Lower lobe of right lung (tissue), 2 donors: Measurements from ENCODE around the gene PLEKHA3. TPM values are rescaled to one million over a fixed set of nuclear protein-coding genes. Genes with fewer than 3 reads are reported as not detected.
"Not testable (repeated sequence)": the region's sequence is repeated elsewhere in the genome, so short reads cannot be mapped to it uniquely, and the experiment has no call there.

Experiments
- ATAC-seq, 2 donors: fragments of 200-7000 bp; cut with Tn5 transposase; one replicate each; pipeline ENCODE4 v1.9.1; 2020 to 2022; ENCODE audit warnings: mild to moderate bottlenecking in 2 of 2, moderate library complexity in 2 of 2
- DNase-seq: peaks from one replicate; pipeline ENCODE4 v3.0.0-alpha.2; 2020
- H3K27ac ChIP-seq: fragments of 200-600 bp; one replicate; pipeline ENCODE4 v1.8.0; 2022
- H3K27me3 ChIP-seq: fragments of 200-600 bp; one replicate; pipeline ENCODE4 v1.8.0; 2022; ENCODE audit warnings: low read depth
- H3K36me3 ChIP-seq: fragments of 200-600 bp; one replicate; pipeline ENCODE4 v1.8.0; 2022; ENCODE audit warnings: mild to moderate bottlenecking
- H3K4me1 ChIP-seq: fragments of 200-600 bp; one replicate; pipeline ENCODE4 v1.8.0; 2022
- H3K4me3 ChIP-seq: fragments of 200-600 bp; one replicate; pipeline ENCODE4 v1.8.0; 2022; ENCODE audit warnings: mild to moderate bottlenecking
- H3K9me3 ChIP-seq: fragments of 200-600 bp; one replicate; pipeline ENCODE4 v1.8.0; 2022
- CTCF ChIP-seq: fragments of 200-600 bp; IDR thresholded peaks from one replicate; pipeline ENCODE4 v1.8.0; 2022; ENCODE audit warnings: antibody characterized with exemption, mild to moderate bottlenecking
- intact Hi-C: fragments of 100-400 bp; cut with DNase I; formaldehyde crosslinking; loops from one replicate; pipeline ENCODE4 v1.11.0; 2022
- total RNA-seq: library from RNA; stranded (reverse); fragmentation: NEBNext Ultra II Directional; extraction: Animal tissue kit (Norgen Biotek cat#: 25700); gene quantifications from one replicate; pipeline ENCODE4 v1.2.1, GENCODE V29; 2021
- donor health status: DM: no; HTN: yes; CAD: no; lungs with severe emphysema.

The PLEKHA3 gene
- total RNA-seq, 1 donor from 2014 or later = 35.1 TPM

GRCh38 chr2:178457390-178457886 is 22.8 kb upstream of the PLEKHA3 start:
- no peak for DNase-seq
- intact Hi-C loops = no loop called here
- Histone ChIP-seq H3K4me3 (no peak overlapping the region), H3K36me3 (no peaks in the 10 kb centered on the region), H3K27ac (no peak overlapping the region), H3K27me3 (no peaks in the 10 kb centered on the region), H3K9me3 (no peaks in the 10 kb centered on the region), H3K4me1 (no peaks in the 10 kb centered on the region)
- ATAC-seq = no peak
- TF ChIP-seq CTCF = no peak

GRCh38 chr2:178469219-178469849 is 10.9 kb upstream of the PLEKHA3 start:
- Histone ChIP-seq H3K9me3 (no peaks in the 10 kb centered on the region), H3K27ac (no peak overlapping the region), H3K36me3 (peaks cover 7% of the 10 kb centered on the region), H3K27me3 (no peaks in the 10 kb centered on the region), H3K4me1 (no peaks in the 10 kb centered on the region), H3K4me3 (no peak overlapping the region)
- intact Hi-C loops = no loop called here
- no peak for ATAC-seq
- TF ChIP-seq CTCF = no peak
- DNase-seq = no peak

GRCh38 chr2:178471313-178471712 is 8.9 kb upstream of the PLEKHA3 start:
- H3K9me3 ChIP-seq, DNase-seq, ATAC-seq, H3K36me3 ChIP-seq, H3K4me1 ChIP-seq, H3K27ac ChIP-seq, intact Hi-C loops, H3K4me3 ChIP-seq, H3K27me3 ChIP-seq: not testable (repeated sequence)

- no peak for ATAC-seq
- intact Hi-C loops = no loop called here
- Histone ChIP-seq H3K36me3 (peaks cover 7% of the 10 kb centered on the region), H3K27ac (no peak overlapping the region), H3K27me3 (no peaks in the 10 kb centered on the region), H3K9me3 (no peaks in the 10 kb centered on the region), H3K4me3 (no peak overlapping the region), H3K4me1 (peaks cover 7% of the 10 kb centered on the region)
- TF ChIP-seq CTCF = no peak
- no peak for DNase-seq
These were observed 6.9 kb upstream of the PLEKHA3 start for GRCh38 chr2:178473373-178473772.

GRCh38 chr2:178473931-178474330 is 6.3 kb upstream of the PLEKHA3 start:
- peaks cover 7% of the 10 kb centered on the region for H3K36me3 ChIP-seq
- H3K9me3 ChIP-seq = no peaks in the 10 kb centered on the region
- no peak for DNase-seq
- H3K27ac ChIP-seq = no peak overlapping the region
- peaks cover 7% of the 10 kb centered on the region for H3K4me1 ChIP-seq
- no peaks in the 10 kb centered on the region for H3K27me3 ChIP-seq
- H3K4me3 ChIP-seq = no peak overlapping the region
- intact Hi-C loops = no loop called here
- no peak for TF ChIP-seq CTCF
- ATAC-seq = no peak

- H3K27me3 ChIP-seq = no peaks in the 10 kb centered on the region
- no peak for ATAC-seq
- DNase-seq = no peak
- H3K4me3 ChIP-seq = no peak overlapping the region
- peaks cover under 1% of the 10 kb centered on the region for H3K36me3 ChIP-seq
- intact Hi-C loops = no loop called here
- TF ChIP-seq CTCF = no peak
- no peak overlapping the region for H3K27ac ChIP-seq
- peaks cover 11% of the 10 kb centered on the region for H3K4me1 ChIP-seq
- H3K9me3 ChIP-seq = no peaks in the 10 kb centered on the region
These were observed 5.7 kb upstream of the PLEKHA3 start for GRCh38 chr2:178474560-178474959.
